ENCODE data around the gene LIMS2.

Gene LIMS2

DNA sequence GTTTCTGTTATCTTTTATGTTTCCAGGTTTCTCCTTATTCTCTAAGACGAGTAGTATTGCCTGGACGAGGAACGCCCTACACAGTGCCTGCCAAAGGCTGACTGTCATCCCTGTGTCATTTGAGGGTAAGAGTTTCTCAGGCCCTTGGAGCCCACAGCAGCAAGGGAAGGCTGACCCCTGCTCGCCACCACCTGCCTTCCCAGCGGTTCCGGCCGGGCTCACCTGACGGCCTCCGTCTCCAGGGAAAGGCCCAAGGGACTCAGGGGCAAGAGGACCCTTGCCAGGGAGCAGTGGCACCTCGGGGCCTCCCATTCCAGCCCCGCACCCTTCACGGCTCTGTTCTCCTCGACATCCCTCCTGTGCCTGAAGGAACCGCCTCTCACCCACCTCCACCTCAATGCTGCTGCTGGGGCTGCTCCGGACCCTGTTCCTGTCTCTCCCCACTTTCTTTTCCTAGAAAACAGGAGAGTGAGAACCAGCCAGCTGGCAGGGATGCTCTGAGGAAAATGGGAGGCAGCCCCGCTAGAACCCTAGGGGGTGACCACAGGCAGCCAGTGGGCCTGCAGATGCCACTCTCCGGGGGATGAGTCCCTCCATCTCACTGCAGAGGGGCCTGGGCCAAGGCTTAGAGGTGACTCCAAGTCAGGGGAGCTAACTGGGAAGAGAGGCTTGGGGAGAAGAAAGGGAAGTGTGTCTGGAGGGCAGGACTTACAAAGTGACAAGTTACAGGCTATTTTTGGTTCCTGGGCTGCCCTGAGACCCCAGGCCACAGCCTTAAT lies 1.9 kb downstream of the LIMS2 start:
- no peak for DNase-seq

DNA sequence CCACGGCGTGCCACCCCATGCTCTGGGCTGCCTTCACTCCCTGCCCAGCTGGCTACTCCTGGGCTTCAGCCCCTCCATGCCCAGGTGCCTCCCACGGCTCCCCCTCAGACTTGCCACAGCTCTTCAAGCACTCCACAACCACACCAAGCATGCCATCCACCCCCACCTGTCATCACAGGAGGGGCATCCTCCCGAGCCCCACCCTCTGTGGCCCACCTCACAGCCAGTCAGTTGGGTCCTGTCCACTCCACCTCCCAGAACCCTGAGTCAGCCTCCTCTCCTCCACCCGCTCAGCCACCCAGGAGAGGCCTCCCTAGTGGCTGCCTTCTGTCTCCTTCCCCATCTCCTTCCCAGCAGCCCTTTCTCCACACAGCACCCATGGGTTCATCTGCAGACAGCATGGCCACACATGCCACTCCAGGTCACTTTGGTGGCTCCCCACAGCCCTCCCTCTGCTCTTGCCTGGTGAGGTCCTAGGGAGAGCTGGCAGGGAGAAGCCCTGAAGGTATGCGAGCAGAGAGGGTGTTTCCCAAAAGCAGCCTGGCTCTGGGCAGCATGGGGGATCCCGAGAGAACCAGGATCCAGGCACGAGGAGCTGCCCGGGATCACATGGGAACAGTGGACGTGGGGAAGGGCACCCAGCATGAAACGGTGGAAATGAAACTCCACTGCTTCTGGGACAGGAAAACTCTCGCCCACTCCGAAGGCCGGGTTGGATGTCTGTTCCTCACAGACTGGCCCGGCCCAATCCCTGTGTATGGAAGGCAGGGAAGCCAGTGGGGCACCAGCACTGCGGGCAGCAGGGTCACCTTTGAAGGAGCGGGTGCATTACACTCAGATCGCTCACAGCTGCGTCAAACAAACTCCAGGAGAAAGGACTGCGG lies 2.7 kb downstream of the LIMS2 start:
- DNase-seq, result no peak

DNA sequence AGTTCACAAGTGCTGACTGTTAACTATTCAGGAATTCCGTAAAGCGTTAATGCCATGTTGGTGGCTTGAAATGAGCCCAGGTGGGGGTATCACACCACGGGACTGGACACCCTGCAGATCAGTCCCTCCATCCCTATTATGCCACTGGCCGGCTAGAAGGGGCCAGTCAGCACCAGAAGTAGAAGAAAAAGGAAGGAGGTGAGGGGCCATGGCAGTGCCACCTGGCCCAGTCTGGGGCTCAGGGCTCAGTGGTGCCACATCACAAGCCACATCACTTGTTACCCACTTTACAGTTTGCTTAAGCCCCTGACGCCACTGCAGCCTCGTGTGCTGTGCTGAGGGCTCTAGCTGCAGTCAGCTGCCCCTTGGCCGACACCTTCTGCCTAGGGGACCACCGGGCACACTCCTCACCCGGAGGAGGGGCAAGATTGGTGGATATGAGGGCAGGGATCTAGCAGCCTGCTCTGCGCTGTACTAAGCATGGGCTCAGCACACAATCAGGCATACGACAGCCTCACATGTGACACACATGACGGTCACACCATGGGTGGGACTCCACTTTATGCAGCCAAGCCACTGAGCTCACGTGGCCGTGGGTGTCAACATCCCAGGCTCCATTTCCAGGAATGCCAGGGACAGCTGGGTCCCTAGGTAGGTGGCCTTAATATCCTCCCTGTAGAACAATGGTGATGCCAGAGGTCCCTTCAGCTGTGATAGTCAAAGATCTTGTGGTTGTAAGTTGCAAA lies 3.6 kb downstream of the LIMS2 start:
- DNase-seq, result no peak

DNA sequence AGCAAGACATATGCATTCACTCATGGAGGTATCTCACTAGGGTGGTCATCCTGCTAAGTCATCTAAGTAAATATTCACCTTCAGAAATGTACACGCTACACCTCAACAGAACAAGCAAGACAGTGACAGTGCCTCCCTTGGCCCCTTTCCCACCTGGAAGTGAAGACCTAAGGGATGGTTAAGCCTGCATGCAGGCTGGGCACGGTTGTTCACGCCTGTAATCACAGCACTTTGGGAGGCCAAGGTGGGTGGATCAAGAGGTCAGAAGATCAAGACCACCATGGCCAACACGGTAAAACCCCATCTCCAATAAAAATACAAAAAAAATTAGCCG lies 4.4 kb downstream of the LIMS2 start:
- no peak for DNase-seq

DNA sequence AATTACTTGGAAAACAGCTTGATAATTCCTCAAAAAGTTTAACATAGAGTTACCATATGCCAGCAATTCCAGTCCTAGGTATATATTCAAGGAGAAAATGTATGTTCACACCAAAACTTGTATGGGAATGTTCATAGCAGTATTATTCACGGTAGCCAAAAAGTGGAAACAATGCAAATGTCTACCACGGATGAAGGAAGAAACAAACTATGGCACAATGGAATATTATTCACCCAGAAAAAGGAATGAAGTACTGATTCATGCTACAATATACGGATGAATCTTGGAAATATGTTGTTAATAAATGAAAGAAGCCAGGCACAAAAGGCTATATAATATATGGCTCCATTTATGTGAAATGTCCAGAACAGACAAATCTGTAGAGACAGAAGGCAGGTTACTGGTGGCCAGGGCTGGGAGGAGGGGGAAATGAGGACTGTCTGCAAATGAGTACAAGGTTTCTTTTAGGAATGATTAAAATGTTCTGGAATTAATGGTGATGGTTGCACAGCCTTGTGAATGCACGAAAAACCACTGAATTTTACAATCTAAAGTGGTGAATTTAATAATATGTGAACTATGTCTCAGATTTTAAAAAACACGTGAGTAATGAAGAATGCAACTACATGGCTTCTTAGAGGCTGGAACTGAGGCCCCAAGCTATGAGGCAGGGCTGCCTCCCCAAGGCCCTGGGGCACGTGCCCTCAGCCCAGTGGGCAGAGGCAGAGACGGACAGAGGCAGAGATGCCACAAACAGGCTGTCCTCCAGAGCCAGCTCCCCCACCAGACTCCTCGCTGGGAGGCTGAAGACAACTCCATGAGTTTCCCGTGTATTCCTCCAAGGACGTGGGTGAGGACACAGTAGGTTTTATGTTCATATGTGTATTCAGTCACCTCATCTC lies 5.0 kb downstream of the LIMS2 start:
- no peak for DNase-seq

DNA sequence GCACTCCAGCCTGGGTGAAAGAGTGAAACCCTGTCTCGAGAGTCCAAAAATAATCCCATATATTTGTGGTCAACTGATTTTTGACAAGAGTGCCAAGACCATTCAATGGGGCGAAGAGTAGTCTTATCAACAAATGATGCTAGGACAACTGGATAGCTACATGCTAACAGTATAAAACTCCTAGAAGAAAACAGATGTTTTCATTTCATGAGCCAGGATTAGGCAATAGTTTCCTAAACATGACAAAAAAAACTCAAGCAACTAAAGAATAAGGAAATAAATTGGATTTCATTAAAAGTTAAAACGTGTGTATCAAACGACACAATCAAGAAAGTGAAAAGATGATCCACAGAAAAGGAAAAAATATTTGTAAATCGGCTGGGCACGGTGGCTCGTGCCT lies 6.3 kb downstream of the LIMS2 start:
- no peak for DNase-seq

DNA sequence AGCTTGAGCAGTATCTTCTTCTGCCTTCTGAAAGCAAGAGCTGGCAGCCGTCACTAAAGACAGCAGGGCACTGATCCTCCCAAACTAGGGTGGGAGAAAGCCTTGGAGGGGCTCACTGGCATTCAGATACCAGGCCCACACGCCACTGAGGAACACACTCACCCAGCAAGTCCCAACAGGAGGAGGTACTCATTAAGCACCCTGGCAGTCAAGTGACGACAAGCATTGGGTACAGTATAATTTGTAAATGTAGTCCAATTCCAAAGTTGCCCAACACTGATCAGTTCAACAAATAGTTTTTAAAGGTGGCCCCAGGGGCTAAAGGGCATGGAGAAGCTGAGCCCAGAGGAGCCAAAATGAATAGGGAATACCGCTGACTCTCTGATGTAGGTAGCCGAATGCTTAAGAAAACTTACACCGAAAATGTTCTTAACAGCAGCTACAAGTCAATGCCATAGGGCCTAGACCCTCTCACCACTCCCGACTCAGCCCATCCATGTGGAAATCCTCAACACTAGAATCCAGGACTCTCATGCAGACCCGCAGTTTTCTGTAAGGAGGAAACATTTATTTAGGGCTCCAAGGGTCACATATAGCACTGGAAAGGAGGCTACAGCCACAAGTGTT lies 9.9 kb downstream of the LIMS2 start:
- no peak for DNase-seq

DNA sequence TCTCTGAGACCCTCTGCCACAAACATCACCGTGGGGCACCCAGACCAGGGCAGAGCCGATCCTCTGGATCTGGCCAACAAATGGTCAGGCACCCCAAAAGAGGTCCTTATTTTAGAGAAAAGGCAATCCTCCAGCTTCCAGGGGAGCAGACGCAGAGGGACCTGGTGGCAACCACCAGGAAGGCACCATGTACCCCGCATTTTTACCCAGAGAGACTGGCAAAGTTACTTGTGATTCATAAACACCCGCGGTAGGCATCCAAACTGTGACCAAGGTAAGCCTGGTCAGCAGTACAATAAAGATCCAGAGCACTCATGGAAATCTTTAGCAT lies 10.5 kb downstream of the LIMS2 start:
- DNase-seq, result no peak

DNA sequence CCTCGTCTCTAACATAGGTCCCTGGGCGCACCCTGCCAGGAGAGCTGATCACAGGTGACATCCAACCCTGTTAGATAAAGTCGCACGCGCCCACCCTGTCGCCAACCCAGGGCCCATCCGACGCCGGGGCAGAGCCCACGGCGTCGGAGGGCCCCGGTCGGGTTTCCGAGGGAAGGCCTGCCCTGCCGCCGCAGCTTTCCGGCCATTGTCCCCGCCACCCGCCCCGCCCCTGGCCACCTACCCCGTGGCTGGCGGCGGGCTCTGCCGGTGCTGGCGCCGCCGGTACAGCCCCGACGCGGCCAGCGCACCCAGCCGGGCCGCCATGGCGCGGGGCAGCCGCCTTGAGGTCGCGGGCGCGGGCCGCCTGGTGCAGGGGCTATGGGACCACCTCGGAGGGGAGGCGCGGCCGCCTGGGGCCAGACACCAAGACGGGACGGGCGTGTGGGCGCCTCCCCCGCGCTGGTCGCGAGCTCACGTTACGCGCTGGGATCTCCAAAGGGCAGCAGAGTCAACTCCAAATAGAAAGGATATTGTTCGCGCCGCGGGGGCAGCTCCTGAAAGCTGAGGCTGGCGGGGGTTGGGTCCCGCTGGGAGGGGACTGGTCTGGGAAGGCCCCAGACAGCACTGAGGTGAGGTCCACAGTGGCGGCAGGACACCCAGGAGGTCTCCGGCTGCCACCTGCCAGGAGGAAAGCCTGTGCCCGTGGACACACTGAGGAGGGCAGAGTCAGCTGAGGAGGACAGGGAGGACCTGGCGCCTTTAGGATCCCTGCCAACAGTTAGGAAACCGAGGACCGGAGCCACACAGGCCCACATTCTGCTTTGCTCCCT lies 11.1 kb downstream of the LIMS2 start:
- no peak for DNase-seq

DNA sequence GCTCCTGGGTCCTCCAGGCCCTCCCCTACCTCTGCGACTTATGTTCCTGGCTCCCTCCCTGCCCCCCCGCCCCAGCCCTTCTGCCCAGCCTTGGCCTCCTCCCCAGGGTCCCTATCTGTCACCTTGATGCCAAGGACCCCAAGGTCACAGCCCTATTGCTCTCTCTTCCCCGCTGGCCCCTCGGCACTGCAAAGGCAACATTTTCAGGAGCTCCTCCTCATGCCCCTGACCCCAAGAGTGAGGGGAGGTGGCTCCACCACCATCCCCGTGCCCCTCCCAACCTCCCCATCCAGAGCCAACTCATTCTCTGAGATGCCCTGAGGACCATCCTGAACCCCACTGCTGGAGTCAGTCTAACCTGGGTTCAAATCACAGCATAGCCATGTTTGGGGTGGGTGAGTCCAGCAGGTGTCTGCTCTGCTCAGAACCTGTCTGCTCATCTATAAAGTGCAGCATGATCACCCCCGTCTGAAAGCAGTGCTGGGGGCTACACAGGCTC lies 11.7 kb downstream of the LIMS2 start:
- no peak for DNase-seq

DNA sequence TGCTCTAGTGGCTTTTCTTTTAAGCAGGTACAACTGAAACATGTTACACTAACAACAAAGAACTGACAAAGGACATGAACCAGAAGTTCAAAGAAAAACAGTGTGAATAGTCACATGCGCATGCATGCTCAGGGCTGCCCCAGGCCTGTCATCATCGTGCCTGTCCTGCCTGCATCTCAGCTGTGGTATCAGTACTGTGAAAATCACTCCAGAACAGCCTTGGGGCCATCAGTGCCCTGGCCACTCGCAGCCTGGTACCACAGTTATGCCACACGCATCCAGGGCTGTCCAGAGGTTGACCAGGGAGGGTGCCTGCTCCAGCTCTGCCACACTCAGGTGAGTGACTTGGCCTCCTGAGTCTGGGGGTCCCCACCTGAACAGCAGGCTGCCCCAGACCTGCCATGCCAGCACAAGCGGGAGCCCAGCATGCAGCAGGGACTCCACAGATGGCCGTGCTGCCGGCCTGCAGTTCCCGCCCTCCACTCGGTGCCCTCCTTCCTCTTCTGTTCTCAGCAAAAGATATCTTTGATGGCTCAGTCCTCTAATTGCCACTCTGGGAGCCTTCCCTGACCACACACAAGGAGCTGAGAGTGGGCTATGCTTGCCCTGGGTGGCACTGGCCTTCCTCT lies 12.3 kb downstream of the LIMS2 start:
- DNase-seq, result no peak

DNA sequence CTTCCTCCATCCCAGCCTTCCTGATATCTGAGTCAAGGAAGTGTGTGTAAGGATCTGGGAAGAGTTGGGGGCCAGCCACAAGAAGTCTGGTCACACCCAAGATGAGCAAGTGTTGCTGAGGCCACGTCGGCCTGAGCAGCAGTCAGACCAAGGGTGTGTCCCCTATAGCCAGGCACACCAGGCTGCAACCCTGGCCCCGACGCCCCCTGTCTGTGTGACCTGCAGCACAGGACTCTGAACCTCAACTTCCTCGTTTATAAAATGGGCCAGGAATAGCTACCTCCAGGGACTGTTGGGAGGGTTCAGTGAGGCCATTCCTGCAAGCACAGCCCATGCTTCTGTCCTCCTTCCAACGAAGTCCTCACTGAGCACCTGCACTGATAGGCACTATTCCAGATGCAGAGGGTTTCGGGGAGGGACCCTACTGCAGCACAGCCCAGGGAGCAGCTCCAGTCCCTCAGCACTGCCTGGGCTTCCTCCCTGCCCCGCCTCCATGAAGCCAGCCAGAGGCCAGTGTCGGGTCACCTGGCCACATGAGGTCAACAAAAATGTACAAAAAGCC lies 13.3 kb downstream of the LIMS2 start:
- no peak for DNase-seq

DNA sequence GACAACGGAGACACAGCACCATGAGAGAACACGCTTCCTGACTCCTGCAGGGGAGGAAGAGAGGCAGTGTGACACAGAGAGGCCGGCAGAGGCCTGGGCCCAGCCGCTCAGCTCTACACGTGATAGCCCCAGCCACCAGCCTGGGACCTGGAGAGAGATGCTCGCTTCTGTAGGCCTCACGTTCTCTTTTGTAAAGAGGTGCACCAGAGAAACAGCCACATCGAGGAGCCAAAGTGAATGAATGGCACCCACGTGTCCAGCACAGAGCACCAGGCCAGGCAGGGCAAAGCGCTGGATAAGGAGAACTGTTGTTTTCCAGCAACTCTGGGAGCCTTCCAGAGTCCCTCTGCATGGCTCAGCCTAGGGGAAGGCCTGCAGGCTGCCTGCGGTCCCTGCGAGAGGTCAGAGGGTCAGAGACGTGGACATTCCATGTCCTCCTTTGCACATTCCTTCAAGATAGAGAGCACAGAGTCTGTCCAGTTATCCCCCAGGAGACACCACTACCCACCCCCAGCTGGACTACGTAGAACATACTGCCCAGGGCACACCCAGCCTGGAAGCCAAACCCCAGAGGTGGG lies 14.2 kb downstream of the LIMS2 start:
- no peak for DNase-seq

DNA sequence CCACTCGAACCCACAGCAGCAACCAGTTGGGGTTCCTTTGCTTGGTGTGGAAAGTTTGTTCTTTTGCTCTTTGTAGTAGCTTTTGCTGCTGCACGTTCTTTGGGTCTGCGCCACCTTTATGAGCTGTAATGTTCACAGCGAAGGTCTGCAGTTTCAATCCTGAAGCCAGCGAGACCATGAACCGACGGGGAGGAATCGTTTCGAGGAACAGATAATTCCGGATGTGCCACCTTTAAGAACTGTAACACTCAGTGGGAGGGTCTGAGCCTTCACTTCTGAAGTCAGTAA lies 15.1 kb downstream of the LIMS2 start:
- no peak for DNase-seq

DNA sequence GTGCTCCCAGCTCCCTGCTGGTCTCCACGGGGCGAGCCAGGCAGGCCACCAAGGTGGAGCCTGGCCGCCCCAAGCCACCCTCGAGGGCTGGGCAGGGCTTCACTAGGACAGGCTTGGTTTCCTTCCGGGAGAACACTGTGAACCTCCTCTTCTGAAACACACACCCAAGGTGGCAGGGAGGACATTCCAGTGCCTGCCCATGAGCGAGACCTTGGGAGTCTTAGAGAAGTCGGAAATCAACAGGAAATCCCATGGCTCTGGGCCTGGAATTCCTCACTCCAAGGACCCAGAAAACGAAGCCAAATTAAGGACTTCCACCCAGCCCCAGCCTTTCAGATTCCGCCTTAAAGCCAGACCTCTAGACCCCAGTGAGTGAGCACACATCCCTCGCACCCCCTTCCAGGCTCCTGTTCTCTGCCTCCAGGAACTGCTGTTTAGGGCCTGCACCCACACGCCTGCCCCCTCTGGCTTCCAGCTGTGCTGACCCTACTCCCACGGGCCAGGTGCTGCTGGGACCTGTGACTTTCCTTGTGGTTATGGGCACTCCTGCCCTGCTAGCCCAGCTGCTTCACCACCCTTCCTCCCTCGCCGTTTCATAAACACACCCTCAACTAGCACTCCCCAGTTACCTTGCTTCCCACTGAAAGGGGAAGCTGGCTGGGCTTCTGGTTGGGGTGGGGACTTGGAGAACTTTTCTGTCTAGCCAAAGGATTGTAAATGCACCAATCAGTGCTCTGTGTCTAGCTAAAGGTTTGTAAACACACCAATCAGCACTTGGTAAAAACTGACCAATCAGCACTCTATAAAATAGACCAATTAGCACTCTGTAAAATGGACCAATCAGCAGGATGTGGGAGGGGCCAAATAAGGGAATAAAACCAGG lies 15.7 kb downstream of the LIMS2 start:
- DNase-seq, result no peak

DNA sequence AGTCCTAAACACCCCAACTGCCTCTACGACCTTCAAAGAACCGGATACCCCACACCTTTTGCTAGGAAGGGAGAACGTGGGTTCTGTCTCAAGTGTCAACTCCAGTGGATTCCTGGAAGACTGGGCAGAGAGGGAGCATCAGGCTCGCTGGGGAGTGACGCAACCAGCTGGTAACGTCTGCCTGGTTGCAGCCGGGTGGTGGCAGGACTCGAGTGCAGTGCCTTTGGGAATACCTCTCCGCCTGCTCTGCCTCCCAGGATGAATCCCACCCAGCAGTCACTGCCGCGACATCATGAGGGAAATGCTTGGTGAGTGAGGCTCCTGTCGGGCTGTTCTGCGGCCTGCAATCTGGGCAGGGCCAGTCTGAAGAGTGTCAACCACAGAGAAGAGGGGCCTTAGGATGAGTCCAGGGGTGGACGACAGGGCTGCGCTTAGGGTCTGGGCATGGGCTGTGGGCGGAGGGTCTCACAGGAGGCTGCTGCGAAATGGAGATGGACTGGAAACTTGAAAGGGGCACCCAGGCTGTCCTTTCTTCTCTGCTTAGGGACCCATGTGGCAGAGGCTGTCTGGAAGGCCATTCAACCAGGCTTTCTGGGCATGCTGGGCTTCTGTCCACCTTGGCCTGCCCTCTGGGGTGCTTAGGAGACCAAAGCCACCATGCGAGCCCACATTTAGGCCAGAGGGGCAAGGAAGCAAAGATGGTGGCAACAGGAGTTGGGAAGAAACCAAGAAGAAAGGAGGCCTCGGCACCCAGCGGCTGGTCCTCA lies 16.5 kb downstream of the LIMS2 start:
- DNase-seq, result no peak

DNA sequence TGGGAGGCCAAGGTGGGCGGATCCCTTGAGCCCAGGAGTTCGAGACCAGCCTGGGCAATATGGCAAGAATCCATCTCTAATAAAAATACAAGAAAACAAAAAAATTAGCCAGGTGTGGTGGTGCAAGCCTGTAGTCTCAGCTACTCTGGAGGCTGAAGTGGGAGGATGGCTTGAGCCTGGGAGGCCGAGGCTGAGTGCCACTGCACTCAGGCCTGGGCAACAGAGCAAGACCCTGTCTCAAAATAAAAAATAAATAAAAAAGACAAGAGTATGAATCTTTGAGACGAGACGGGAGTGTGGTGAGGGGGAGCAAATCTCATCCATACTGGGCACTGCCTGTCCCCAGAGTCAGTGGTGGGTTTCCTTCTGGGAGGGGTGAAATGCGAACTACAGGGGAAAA lies 17.2 kb downstream of the LIMS2 start:
- DNase-seq, result no peak

DNA sequence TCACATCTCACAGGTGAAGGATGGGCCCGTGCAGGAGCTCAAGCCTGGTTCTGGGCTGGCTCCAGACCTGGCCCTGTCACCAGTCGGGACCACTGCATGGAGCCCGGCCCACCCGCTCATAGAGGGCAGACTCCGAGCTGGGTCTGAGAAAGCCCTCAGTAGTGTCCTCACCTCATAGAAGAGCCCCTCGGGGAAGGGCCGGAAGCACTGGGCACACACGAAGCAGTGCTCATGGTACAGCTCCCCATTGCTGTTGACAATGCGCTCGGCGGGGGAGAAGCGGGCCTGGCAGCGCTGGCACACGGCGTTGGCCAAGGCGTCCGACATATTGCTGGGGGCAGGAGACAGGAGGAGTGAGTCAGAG lies 18.1 kb downstream of the LIMS2 start:
- DNase-seq, result no peak
